GM23248 (cell line): ENCODE data around the gene SEC23IP. TPM values are rescaled to one million over a fixed set of nuclear protein-coding genes. Genes with fewer than 3 reads are reported as not detected.
"Not testable (repeated sequence)": the region's sequence is repeated elsewhere in the genome, so short reads cannot be mapped to it uniquely, and the experiment has no call there.

ENCODE experiments used
- DNase-seq: peaks from one replicate; pipeline ENCODE4 v3.0.0-alpha.2; 2015
- H2AFZ ChIP-seq: fragments of 200-600 bp; sonication (generic); 2 replicates; pipeline ENCODE4 v1.6.1; 2016; ENCODE audit warnings: antibody characterized with exemption
- H3F3A ChIP-seq: fragments of 200-600 bp; sonication (generic); 2 replicates; pipeline ENCODE4 v1.6.1; 2016; ENCODE audit warnings: mild to moderate bottlenecking, antibody characterized with exemption, mixed run types; ENCODE audit not compliant: insufficient read depth
- H3K27ac ChIP-seq: fragments of 200-600 bp; sonication (generic); 2 replicates; pipeline ENCODE4 v1.5.1; 2016; ENCODE audit warnings: mild to moderate bottlenecking
- H3K27me3 ChIP-seq: fragments of 200-600 bp; sonication (generic); replicated peaks from 2 replicates; pipeline ENCODE4 v1.6.1; 2016; ENCODE audit warnings: mild to moderate bottlenecking; ENCODE audit not compliant: insufficient read depth
- H3K36me3 ChIP-seq: fragments of 200-600 bp; sonication (generic); 2 replicates; pipeline ENCODE4 v1.6.1; 2016; ENCODE audit warnings: low read depth, mild to moderate bottlenecking
- H3K4me1 ChIP-seq: fragments of 200-600 bp; sonication (generic); 2 replicates; pipeline ENCODE4 v1.6.1; 2016; ENCODE audit warnings: mild to moderate bottlenecking; ENCODE audit not compliant: insufficient read depth
- H3K4me2 ChIP-seq: fragments of 200-600 bp; sonication (generic); one replicate; pipeline ENCODE4 v1.6.1; 2016; ENCODE audit warnings: mild to moderate bottlenecking; ENCODE audit not compliant: unreplicated experiment
- H3K4me3 ChIP-seq: fragments of 200-600 bp; sonication (generic); 2 replicates; pipeline ENCODE4 v1.5.1; 2016; ENCODE audit warnings: mild to moderate bottlenecking
- H3K79me2 ChIP-seq: fragments of 200-600 bp; sonication (generic); 2 replicates; pipeline ENCODE4 v1.6.1; 2016; ENCODE audit warnings: mild to moderate bottlenecking; ENCODE audit not compliant: insufficient read depth
- H3K9ac ChIP-seq: fragments of 200-600 bp; sonication (generic); 2 replicates; pipeline ENCODE4 v1.6.1; 2016; ENCODE audit warnings: mild to moderate bottlenecking
- H3K9me2 ChIP-seq: fragments of 200-600 bp; sonication (generic); 2 replicates; pipeline ENCODE4 v1.6.1; 2016; ENCODE audit warnings: mixed run types, mild to moderate bottlenecking, moderate library complexity; ENCODE audit not compliant: insufficient read depth
- H3K9me3 ChIP-seq: fragments of 200-600 bp; sonication (generic); one replicate; pipeline ENCODE4 v1.6.1; 2017; ENCODE audit warnings: low read depth
- H4K20me1 ChIP-seq: fragments of 200-600 bp; sonication (generic); 2 replicates; pipeline ENCODE4 v1.6.0; 2016; ENCODE audit not compliant: insufficient read depth
- EZH2 ChIP-seq: fragments of 200-600 bp; sonication (generic); IDR thresholded peaks from 2 replicates; pipeline ENCODE4 v1.6.1; 2018; ENCODE audit warnings: antibody characterized with exemption, mild to moderate bottlenecking; ENCODE audit not compliant: insufficient read depth, poor library complexity, severe bottlenecking
- EZH2phosphoT487 ChIP-seq: fragments of 200-600 bp; sonication (generic); IDR thresholded peaks from 2 replicates; pipeline ENCODE4 v1.6.1; 2018; ENCODE audit warnings: antibody characterized with exemption, moderate library complexity, mild to moderate bottlenecking, low read depth; ENCODE audit not compliant: insufficient read depth
- WGBS, 2 experiments: methylation state at CpG; one replicate each; pipeline ENCODE4 v1.1.6; 2015 to 2017; ENCODE audit warnings: low lambda C conversion rate in 2 of 2, low coverage in 1 of 2; ENCODE audit errors: missing lambda C conversion rate in 2 of 2; 5-methylcytosine and 5-hydroxymethylcytosine counted together
- in situ Hi-C: fragments of 300-500 bp; cut with MboI; formaldehyde crosslinking; loops from 2 replicates; pipeline ENCODE4 v1.15.0; 2020
- polyA plus RNA-seq: library from polyadenylated mRNA; unstranded; fragments of >200 nt; fragmentation: Nextera tagmentation; extraction: Ambion mirVana; gene quantifications from 2 replicates; pipeline ENCODE4 v1.2.1, GENCODE V29; 2016
- total RNA-seq: library from RNA; depleted of rRNA; stranded (reverse); fragments of >200 nt; shearing (Covaris generic); gene quantifications from 2 replicates; pipeline ENCODE4 v1.2.3, GENCODE V29; 2014

SEC23IP gene
- total and polyA plus RNA-seq, 2 experiments from 2014 or later = 23.6 to 55.0 TPM

- Histone ChIP-seq H3K4me3 (peak within 1 kb of the TSS; percentile 82), H4K20me1 (peaks cover 3% of the 10 kb centered on the region; the same call in 1 of the 2 replicates), H3K4me2 (peak within 1 kb of the TSS; percentile 92), H3K9me2 (no peaks in the 10 kb centered on the region), H3K27ac (peak within 1 kb of the TSS; percentile 80), H3K36me3 (no peaks in the 10 kb centered on the region), H2AFZ (peak within 1 kb of the TSS; percentile 97), H3F3A (peaks cover 17% of the 10 kb centered on the region), H3K9me3 (no peaks in the 10 kb centered on the region), H3K79me2 (peaks cover 58% of the 10 kb centered on the region), H3K4me1 (peaks cover 17% of the 10 kb centered on the region), H3K27me3 (no peaks in the 10 kb centered on the region), H3K9ac (peak within 1 kb of the TSS; percentile 88)
- TF ChIP-seq EZH2 = no peak
- TF ChIP-seq EZH2phosphoT487 = no peak
- in situ Hi-C loops = no loop called here
- WGBS, 2 experiments = 0 to 2% methylated on average over 29 to 41 of the region's 42 CpGs
- DNase-seq = no peak
These were observed 20.0 kb upstream of the SEC23IP start, which contains the start of gene MCMBP for GRCh38 chr10:119872610-119872859. TSS of gene MCMBP (minus strand) at chr10:119872843. CDS start at chr10:119872584, 259 bp downstream.

- H3K4me3 ChIP-seq = peak overlapping the region; percentile 82
- H3K27ac ChIP-seq = peak overlapping the region; percentile 80
- H3K9me2 ChIP-seq = no peaks in the 10 kb centered on the region
- H4K20me1 ChIP-seq = peaks cover 3% of the 10 kb centered on the region; the same call in 1 of the 2 replicates
- H3F3A ChIP-seq = peaks cover 17% of the 10 kb centered on the region
- H3K36me3 ChIP-seq = no peaks in the 10 kb centered on the region
- peak overlapping the region; percentile 92 for H3K4me2 ChIP-seq
- H3K9me3 ChIP-seq = no peaks in the 10 kb centered on the region
- H3K4me1 ChIP-seq = peaks cover 17% of the 10 kb centered on the region
- peak; percentile 93 for DNase-seq
- TF ChIP-seq EZH2phosphoT487 (no peak), EZH2 (no peak)
- in situ Hi-C loops = no loop called here
- peak overlapping the region; percentile 88 for H3K9ac ChIP-seq
- H3K79me2 ChIP-seq = peaks cover 52% of the 10 kb centered on the region
- no peaks in the 10 kb centered on the region for H3K27me3 ChIP-seq
- H2AFZ ChIP-seq = peak overlapping the region; percentile 97
- 1% methylated on average over 47 to 63 of the region's 75 CpGs for WGBS, 2 experiments
These were observed 19.5 kb upstream of the SEC23IP start for GRCh38 chr10:119872860-119873681.

GRCh38 chr10:119878524-119878923, 14.0 kb upstream of the SEC23IP start:
- Histone ChIP-seq H3K9me3 (no peaks in the 10 kb centered on the region), H3F3A (peaks cover 6% of the 10 kb centered on the region), H3K9ac (no peak overlapping the region), H3K27me3 (no peaks in the 10 kb centered on the region), H2AFZ (no peak overlapping the region), H3K4me3 (no peak overlapping the region), H3K79me2 (peaks cover 11% of the 10 kb centered on the region; the same call in 1 of the 2 replicates), H3K4me2 (no peak overlapping the region), H3K27ac (no peak overlapping the region), H3K36me3 (no peaks in the 10 kb centered on the region), H3K9me2 (no peaks in the 10 kb centered on the region), H4K20me1 (no peaks in the 10 kb centered on the region), H3K4me1 (peaks cover 5% of the 10 kb centered on the region)
- DNase-seq = no peak
- 72 to 81% methylated on average over 2 of the region's 2 CpGs for WGBS, 2 experiments
- no peak for TF ChIP-seq EZH2
- in situ Hi-C loops = no loop called here

DNA sequence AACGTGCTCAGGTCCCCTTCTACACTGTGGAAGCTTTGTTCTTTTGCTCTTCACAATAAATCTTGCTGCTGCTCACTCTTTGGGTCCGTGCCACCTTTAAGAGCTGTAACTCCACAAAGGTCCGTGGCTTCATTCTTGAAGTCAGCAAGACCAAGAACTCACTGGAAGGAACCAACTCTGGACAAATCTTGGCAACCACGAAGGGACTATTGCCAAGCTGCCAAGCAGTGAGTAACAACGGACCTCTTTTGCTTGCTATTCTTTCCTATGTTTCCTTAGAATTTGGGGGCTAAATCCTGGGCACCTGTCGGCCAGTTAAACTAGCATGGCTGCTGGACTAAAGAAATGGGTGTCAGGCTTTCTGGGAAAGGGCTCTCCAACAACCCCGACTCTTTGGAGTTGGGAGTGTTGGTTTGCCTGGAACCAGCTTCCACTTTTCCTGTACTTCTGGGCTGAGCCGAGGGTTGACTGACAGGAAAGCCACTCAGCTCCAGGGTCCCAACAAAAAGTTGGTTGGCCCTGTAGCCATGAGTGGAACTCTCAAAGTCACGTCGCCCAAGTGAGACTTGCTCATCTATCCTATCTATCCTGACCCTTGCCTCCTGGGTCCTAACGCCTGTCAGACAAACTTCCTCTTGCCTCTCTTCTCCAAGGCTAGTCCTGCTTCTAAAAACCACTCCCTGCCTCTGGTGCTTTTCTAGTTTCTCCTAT, 8.5 kb upstream of the SEC23IP start:
- H3K27me3 ChIP-seq, H3K9me2 ChIP-seq, in situ Hi-C loops: not testable (repeated sequence)

DNA sequence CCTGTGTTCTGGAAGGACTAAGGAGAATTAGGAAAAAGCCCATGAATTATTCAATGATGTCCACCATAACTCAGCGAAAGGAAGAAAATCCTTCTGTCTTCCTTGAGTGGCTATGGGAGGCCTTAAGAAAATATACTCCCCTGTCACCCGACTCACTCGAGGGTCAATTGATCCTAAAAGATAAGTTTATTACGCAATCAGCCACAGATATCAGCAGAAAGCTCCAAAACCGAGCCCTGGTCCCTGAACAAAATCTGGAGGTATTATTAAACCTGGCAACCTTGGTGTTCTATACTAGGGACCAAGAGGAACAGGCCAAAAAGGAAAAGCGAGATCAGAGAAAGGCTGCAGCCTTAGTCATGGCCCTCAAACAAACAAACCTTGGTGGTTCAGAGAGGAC, 6.5 kb upstream of the SEC23IP start:
- in situ Hi-C loops = not testable (repeated sequence)

More for the DNA sequence above, 8.5 kb upstream of the SEC23IP start:
- 71 to 76% methylated on average over 11 of the region's 11 CpGs for WGBS, 2 experiments
- not testable (repeated sequence) for H3K36me3 ChIP-seq, H3K4me1 ChIP-seq, H3K9me3 ChIP-seq, H3K79me2 ChIP-seq, H3K4me2 ChIP-seq, DNase-seq, H2AFZ ChIP-seq, H3K27ac ChIP-seq, H3K4me3 ChIP-seq, H3K9ac ChIP-seq, H3F3A ChIP-seq, H4K20me1 ChIP-seq

DNA sequence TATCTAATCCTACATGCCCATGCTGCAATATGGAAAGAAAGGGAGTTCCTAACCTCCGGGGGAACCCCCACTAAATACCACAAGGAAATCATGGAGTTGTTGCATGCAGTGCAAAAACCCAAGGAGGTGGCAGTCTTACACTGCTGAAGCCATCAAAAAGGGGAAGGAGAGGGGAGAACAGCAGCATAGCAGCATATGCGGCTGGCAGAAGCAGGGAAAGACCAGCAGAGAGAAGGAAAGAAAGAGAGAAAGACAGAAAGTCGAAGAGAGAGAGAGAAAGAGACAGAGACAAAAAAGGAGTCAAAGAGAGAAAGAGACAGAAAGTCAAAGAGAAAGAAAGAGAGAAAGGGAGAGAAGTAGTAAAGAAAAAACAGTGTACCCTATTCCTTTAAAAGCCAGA, 3.8 kb upstream of the SEC23IP start:
- H3K4me2 ChIP-seq, H3K36me3 ChIP-seq, H3K9ac ChIP-seq, H3K4me3 ChIP-seq, DNase-seq, H3K27me3 ChIP-seq, H3K9me3 ChIP-seq, H4K20me1 ChIP-seq, H3K4me1 ChIP-seq, H3K9me2 ChIP-seq, H2AFZ ChIP-seq, in situ Hi-C loops, H3K27ac ChIP-seq, H3F3A ChIP-seq: not testable (repeated sequence)
- 52% methylated on average over 3 of the region's 3 CpGs for WGBS, 2 experiments
- H3K79me2 ChIP-seq = peaks cover 26% of the 10 kb centered on the region

More for the DNA sequence above, 6.5 kb upstream of the SEC23IP start:
- 82 to 85% methylated on average over 6 of the region's 6 CpGs for WGBS, 2 experiments
- H3K9me2 ChIP-seq, H3K36me3 ChIP-seq, H3K4me3 ChIP-seq, H3K79me2 ChIP-seq, H3K9me3 ChIP-seq, H3K4me1 ChIP-seq, H3K27ac ChIP-seq, H3K27me3 ChIP-seq, H3K4me2 ChIP-seq, H3K9ac ChIP-seq, H2AFZ ChIP-seq, H3F3A ChIP-seq, H4K20me1 ChIP-seq, DNase-seq: not testable (repeated sequence)
